Measurements from ENCODE around the gene MYO9B.

MYO9B gene

GRCh38 chr19:17078036-17078919 is 2.7 kb downstream of the MYO9B start:
- DNase-seq (ENCODE audit: low read depth, low spot score) = no peak

GRCh38 chr19:17078920-17079709 is 3.5 kb downstream of the MYO9B start:
- in situ Hi-C loops (cut with HindIII; ENCODE audit: low sequenced_read_pairs) = no loop called here
- peak overlapping the region; percentile 50 for H3K4me3 ChIP-seq (ENCODE audit: low read depth, low read length)
- no peak for TF ChIP-seq CTCF (IDR thresholded peaks at IDR 0.05; ENCODE audit: low read depth, low read length)
- peak; percentile 37 for DNase-seq (ENCODE audit: low read depth, low spot score)

More at GRCh38 chr19:17078036-17078919, 2.7 kb downstream of the MYO9B start:
- no peak for TF ChIP-seq CTCF (IDR thresholded peaks at IDR 0.05; ENCODE audit: low read depth, low read length)
- H3K4me3 ChIP-seq (ENCODE audit: low read depth, low read length) = no peak overlapping the region
- in situ Hi-C loops (cut with HindIII; ENCODE audit: low sequenced_read_pairs) = no loop called here

- peak overlapping the region; percentile 50 for H3K4me3 ChIP-seq (ENCODE audit: low read depth, low read length)
- in situ Hi-C loops (cut with HindIII; ENCODE audit: low sequenced_read_pairs) = no loop called here
- peak; percentile 76 for TF ChIP-seq CTCF (IDR thresholded peaks at IDR 0.05; ENCODE audit: low read depth, low read length)
- peak; percentile 99 for DNase-seq (ENCODE audit: low read depth, low spot score)
These were observed 4.3 kb downstream of the MYO9B start for GRCh38 chr19:17079710-17080439.

GRCh38 chr19:17080440-17080801 is 4.8 kb downstream of the MYO9B start:
- in situ Hi-C loops (cut with HindIII; ENCODE audit: low sequenced_read_pairs) = no loop called here
- H3K4me3 ChIP-seq (ENCODE audit: low read depth, low read length) = peak overlapping the region; percentile 50
- no peak for TF ChIP-seq CTCF (IDR thresholded peaks at IDR 0.05; ENCODE audit: low read depth, low read length)
- DNase-seq (ENCODE audit: low read depth, low spot score) = no peak

GRCh38 chr19:17081672-17082630 is 6.4 kb downstream of the MYO9B start:
- no peak overlapping the region for H3K4me3 ChIP-seq (ENCODE audit: low read depth, low read length)
- TF ChIP-seq CTCF (IDR thresholded peaks at IDR 0.05; ENCODE audit: low read depth, low read length) = no peak
- DNase-seq (ENCODE audit: low read depth, low spot score) = no peak
- in situ Hi-C loops (cut with HindIII; ENCODE audit: low sequenced_read_pairs) = no loop called here
